Activated CD4-positive, CD25-positive, alpha-beta regulatory T cell treated with anti-CD3 and anti-CD28 coated beads, Interleukin-2, amount 50 U/mL, for 24 hours (primary cell): ENCODE measurements around the gene SLC24A2.
"Not testable (repeated sequence)": the region's sequence is repeated elsewhere in the genome, so short reads cannot be mapped to it uniquely, and the experiment has no call there.

Experiments
- ATAC-seq, 2 donors: fragments of 150-1000 bp; cut with Tn5 transposase; one replicate each; pipeline ENCODE4 v1.10.0; 2021; ENCODE audit warnings: mild to moderate bottlenecking in 1 of 2, moderate library complexity in 1 of 2

SLC24A2 gene

DNA sequence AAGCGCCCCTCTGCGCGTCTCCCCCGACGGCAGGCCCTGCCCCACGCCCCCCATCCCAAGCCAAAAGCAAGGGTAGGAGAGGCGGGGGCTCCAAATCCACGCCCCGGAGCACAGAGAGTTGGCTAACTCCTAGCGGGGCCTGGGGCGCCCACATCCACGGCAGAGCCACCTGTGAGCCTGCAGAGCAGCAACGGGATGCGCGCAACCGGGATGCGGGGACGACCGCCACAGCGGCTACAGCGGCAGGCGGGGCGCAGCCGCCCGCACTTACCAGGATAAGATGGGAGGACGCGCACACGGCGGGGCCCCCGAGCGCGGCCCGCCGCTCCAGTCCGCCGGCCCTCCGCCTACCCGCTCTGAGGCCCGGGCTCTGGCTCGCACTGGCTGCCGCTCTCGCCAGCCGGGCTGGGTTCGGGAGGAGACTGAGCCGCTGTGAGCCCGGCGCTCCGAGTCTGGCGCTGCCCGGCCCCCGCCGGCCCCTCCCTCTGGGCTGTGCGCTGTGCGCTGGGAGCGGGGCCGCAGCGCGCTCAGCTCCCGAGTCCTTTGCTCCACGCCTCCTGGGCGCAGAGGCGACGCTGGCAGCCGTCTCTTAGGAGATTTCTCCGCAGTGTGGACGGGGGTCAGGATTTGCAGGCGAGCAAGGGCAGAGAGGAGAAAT is at the start of gene SLC24A2:
Gene SLC24A2 (minus strand): TSS at position 424 of the 658 bp plus-strand sequence.
- no peak for ATAC-seq

DNA sequence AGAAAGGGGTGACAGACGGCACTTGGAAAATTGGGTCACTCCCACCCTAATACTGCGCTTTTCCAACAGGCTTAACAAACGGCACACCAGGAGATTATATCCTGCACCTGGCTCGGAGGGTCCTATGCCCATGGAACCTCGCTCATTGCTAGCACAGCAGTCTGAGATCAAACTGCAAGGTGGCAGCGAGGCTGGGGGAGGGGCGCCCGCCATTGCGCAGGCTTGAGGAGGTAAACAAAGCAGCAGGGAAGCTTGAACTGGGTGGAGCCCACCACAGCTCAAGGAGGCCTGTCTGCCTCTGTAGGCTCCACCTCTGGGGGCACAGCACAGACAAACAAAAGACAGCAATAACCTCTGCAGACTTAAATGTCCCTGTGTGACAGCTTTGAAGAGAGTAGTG is 44.5 kb upstream of the SLC24A2 start:
- ATAC-seq, result not testable (repeated sequence)

DNA sequence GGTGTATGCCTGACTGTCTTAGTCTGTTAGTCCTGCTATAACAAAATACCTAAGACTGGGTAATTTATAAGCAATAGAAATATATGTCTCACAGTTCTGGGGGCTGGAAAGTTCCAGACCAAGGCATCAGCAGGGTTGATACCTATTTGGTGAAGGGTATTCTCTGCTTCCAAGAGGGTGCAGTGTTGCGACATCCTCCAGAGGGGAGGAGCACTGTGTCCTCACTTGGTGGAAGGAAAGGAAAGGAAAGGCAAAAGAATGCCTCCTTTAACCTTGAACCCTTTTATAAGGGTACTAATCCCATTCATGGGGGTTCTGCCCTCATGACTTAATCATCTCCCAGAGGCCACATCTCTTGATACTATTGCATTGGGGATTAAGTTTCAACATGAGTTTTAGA is 42.0 kb upstream of the SLC24A2 start:
- no peak for ATAC-seq

DNA sequence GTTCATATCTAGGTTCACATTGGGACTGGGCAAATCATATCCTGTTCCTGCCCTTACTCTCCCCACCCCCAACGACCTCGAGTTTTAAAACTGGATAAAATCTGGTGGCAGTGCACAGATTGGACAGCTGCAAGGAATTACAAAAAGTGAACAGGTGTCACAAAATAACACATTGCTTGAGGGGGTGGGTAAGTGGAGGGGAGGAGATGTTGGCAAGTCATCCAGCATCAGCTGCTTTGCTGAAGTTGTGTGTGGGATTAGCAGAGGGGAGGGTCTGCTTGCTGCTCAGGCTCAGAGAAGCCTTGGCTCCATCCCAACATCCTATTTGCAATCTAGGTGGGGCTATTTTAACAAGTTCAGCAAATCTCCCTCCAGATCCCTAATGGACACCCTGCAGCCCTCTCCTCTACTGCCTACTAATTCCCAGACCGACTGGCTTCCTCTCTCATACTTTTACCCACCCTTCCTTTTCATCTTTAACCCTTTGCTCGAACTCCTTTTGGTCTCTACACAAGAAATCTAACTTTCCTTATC is 39.8 kb upstream of the SLC24A2 start:
- no peak for ATAC-seq

DNA sequence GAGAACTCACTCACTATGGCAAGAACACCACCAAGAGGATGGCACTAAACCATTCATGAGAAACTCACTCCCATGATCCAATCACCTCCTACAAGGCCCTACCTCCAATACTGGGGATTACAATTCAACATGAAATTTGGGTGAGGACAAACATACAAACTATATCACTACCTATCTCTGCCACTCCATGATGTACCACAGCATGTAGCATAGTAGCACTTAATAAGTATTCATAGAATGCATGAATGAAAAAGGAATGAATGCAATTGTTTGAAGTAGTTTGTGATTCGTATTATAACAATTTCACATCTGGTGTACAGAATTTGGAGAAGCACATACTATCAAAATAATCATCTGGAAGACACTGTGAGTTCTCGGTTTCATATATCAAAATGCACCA is 27.9 kb upstream of the SLC24A2 start:
- no peak for ATAC-seq

DNA sequence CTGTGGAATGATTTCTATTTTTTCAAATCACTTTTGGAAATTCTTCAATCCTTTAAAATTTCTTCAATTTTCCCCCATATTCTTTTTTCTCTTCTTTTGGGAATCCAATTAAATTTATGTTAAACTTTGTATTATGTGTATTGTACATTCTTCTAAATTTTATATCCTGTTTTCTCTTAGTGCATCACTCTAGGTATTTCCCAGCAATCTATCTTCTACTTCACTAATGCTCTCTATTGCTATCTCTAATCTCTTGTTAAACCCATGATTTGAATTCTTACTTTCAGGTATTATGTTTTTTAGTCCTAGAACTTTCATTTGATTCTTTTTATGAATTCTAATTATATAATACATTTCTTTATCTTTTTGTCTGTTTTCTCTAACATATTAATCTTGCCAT is 23.4 kb upstream of the SLC24A2 start:
- ATAC-seq, result no peak

DNA sequence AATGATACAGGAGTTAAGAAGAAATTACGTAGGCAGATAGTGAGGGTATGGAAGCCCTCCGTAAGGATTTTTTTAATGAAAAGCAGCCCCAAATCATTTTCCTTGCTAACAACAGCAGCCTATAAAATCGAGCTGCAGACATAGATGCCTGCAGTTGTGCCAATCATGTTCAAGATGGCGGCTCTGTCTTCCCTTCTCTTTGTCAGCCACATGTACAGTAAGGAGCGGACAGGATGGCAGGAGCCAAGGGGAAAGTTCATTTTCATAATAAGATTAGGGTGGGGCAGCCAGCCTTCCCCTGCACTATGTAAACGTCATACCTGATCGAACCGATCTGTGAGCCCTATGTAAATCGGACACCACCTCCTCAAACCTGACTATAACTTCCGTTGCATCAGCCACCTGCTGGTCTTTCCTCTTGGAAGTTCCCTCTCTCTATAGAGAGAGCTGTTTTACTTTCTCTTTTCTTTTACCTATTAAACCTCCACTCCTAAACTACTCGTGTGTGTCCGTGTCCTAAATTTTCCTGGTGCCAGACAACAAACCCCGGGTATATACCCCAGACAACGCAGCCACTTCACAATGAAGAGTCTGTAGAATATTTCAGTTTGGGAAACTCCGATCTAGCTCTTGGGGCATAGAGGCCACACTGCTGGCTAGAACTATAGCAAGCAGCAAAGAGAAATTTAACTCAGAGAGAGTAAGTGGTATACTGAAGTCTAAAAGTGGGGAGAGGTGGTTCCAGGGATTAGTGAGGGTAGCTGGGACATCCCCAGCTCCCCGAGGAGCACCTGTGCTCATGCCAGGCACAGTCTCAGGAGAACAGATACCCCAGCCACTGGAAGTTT is 20.8 kb upstream of the SLC24A2 start:
- ATAC-seq, result no peak

DNA sequence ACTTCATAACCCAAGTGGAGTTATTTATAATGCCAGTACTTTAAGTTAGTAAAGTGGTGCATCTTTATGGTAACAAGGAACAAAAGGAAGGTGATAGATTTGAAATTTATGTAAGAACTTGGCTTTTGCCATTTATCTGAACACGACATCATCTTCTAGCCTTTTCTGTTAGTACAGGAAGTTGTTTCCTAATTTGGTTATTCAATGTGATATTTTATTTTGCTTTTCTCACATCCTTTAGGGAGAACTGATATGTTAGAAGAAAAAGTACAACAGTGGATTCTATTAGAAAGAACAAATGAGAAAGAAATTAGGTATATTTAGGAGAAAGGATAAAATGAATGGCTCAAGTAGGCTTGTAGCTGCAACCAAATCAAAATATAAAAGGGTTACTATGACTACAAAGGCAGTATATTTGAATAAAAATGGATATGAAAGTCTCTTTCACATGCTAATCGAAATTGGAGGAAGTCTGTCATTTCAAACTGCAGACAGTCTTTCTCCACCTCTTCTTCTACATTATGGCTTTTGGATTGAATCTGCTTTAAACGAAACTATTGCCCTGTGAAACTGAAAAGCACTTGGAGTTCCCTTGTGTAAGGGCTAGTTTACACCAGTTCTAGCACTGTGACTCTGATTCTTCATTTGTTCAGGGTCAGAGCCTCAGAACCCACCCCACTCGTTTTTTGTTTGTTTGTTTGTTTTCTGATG is 18.5 kb upstream of the SLC24A2 start:
- ATAC-seq, result no peak

DNA sequence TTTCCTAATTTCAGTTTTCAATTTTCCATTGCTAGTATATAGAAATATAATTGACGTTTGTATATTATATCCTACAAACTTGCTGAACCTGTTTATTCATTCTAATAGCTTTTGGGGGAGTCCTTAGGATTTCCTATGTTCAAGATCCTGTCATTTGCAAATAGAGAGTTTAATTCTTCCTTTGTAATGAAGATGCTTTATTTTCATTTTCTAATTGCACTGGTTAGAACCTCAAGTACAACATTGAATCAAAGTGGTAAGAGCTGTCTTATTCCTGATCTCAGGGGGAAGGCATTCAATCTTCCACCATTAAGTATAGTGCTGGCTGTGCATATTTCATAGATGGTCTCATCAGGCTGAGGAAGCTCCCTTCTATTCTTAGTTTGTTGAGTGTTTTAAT is 15.6 kb upstream of the SLC24A2 start:
- ATAC-seq, result no peak

DNA sequence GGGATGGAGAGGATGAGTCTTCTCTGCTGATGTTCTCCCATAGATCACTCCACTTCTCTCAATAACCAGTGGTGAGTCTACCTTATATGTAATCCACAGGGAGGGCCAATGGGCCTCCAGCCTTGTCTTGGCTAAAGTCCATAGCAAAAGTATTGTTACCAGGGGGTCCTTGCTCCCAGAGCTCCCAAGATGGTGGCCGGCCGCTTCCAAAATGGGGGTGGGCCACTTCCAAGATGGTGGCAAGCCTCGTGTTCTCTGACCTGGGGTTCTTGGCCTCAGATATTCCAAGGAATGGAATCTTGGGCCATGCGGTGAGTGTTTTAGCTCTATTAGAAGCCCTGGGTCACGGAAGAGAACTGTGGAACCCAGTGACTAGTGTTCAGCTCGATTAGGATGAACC is 12.0 kb upstream of the SLC24A2 start:
- no peak for ATAC-seq

DNA sequence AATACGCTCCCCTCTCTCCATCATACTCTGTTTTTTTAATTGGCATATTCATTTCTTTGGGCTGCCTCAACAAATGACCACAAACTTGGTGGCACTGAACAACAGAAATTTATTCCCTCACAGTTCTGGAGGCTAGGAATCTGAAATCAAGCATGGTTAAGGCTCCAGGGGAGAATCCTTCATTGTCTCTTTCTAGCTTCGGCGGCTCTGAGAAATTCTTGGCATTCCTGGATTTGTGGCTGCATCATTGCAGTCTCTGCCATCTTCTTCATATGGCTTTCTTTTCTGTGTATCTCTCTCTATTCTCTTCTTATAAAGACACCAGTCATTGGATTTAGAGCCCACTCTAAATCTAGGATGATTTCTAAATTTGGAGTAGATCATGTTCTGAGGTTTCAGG is 10.9 kb upstream of the SLC24A2 start:
- ATAC-seq, result no peak

DNA sequence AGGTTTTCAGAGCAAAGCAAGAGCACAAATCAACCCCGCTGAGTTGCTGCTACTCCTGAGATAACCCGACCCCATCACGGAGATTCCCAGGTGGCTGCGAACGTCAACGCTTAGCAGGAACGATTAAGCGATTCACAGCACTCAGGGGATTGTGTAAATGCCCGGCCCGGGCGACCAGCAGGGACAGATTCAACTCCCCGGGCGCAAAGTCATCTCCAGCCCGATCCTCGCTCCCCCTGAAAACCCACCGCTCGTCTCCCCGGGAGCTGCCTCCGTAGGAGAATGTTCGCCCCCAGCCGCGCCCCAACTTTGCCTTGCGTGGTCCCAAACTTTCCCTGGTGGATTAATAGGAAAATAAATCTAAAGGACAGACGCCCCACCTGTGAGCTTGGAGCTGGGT is 685 bp downstream of the SLC24A2 start:
- no peak for ATAC-seq

DNA sequence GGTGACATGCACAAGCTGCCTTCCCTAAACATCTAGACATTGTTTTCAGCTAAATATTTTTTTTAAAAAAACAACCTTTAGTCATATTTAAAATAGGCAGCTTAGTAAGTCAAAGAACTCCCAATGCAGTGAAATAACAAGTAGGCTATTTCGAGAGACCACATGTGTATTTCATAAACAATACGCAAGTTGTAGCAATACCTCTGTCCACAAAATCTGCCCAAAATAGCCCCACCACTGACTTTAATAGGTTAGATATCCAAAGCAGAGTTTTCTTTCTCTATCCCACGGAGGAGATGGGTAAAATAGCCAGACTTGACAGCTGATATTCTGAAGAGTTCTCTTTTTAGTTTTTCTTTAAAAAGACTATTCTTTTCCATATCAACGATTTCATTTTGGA is 1.2 kb downstream of the SLC24A2 start:
- ATAC-seq, result no peak

DNA sequence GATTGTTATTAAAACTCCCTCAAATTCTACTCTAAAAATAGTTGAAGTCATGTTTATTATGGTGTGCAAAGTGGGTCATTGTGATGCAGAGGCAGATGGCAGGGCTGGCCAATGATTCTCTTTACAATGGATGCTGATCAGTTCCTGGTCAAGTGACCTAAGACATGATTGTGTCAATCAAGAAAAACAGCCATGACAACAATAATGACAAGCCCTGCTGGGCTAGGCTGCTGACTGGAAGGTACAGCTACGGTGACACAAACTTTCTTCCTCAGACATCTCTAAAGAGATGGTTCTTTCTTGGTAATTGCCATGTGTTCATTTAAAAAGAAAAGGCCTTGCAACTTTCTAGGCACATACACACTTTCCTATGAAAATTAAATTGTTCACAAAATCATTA is 3.6 kb downstream of the SLC24A2 start:
- no peak for ATAC-seq

DNA sequence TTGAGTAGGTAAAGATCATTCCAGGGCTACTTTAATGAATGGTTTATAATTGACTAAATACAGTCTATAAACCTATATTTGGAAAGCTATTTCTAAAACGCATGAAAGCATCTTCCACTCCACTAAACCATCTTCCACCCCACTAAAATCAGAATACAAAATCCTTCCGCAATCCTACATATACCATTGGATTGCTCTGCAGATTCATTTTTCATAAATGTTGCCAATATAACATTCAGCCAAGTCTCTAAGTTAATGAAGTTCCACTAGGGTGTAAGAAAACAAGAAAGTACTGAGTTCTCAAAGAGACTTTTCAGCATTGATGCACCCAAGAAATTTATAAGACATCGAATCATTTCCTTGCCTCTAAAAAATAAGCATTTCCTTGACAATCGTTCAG is 4.7 kb downstream of the SLC24A2 start:
- ATAC-seq, result no peak

DNA sequence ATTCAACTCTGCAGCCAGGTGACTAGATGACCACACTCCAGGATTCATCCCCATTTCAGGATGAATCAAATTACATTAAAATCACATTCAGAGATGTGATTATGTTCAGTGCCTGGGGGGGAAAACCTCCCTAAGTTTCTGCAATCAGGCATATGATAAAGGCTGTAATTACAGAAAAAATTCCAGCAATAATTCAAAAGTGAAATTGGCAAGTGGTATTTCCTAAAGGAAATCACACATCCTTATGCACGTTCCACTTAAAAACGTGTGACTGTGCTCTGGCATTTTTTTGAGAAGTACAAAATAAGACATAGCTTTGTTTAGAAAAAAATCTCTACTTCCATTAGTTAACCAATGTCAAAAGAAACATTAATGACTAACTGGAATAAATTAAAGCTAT is 5.3 kb downstream of the SLC24A2 start:
- no peak for ATAC-seq

DNA sequence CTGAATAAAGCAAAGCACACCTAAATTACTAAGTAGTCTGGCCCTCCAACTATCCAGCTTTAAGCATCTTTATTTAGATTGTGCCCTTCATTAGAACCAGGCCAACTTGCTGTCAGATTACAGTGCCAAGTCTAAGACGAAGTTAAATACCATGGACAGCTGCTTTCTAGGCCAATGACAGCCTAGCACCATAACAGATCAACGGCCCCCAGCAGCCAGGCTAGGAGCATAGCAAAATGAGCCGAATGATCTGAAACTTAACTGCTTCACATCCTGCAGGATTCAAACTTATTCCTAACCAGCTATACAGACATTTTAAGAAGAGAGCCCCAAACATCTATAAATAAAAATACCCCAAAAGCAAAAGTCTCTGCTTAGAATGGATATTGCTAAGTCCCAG is 6.8 kb downstream of the SLC24A2 start:
- no peak for ATAC-seq

DNA sequence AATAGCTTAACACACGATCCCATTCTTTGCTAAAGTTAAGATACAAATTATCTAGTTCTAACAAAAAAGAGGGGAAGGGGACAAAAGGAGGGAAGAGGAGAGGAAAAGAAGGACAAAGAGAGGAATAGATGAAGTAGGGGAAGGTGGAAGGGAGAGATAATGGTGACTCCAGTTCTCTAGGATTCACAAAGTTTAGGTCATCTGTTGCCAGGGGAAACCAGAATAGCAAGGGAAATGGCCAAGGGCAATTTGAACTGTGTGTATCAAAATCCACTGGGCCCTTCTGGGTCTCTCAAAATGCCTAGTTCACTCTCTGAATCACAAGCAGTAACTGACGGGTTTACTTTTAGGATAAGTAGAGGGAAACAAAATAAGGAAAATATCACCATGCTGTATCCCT is 7.6 kb downstream of the SLC24A2 start:
- no peak for ATAC-seq

DNA sequence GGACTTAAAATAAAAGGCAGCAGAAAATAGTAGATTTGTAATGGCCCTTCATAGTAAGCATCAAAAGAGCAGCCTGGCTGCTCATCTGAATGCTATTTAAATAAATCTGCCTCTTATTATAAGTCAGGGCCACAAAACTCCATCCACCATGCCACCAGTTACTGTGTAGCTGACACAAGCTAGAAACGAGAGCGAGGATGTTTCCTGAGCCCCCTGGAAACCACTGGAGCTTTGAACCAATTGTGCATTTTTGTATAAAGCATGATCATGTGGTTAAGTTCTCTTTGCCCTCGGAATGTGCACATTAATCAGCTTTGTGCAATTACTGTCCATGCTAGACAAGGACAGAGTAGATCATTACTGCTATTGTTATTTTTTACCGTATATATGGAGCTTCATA is 17.4 kb downstream of the SLC24A2 start:
- no peak for ATAC-seq

DNA sequence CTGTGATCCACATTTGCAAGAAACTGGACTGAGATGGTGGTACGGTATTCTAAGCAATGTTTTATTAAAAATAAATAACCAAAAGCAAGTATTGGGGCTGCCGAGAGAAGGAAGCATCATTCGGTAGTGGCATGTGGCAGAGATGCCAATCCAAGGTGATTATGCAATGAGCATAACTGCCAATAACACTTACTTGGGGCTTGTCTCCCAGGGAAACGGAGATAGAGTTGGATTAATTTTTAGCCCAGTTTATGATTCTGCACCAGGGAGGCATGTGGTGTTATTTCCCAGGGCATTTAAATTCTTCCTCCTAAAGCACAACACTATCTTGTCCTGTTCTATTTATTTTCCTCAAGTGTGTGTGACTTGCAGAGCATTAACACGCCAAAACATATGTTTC is 17.9 kb downstream of the SLC24A2 start:
- no peak for ATAC-seq

DNA sequence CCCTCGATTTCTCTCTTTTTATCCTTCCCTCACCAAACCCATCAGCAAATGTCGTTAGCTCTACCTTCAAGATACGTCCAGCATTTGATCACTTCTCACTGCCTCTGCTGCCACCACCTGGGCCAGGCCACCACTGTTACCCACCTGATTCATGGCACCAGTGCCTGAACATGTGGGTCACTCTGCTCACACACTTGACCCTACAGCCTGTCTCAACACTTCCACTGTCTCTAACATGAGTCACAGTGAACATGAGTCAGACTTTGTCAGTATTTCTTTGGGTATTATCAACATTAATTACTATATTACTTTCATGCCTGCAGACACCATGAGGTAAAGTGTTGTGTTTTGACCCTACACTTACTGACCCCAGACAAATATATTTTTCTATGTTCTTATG is 19.6 kb downstream of the SLC24A2 start:
- ATAC-seq, result no peak

DNA sequence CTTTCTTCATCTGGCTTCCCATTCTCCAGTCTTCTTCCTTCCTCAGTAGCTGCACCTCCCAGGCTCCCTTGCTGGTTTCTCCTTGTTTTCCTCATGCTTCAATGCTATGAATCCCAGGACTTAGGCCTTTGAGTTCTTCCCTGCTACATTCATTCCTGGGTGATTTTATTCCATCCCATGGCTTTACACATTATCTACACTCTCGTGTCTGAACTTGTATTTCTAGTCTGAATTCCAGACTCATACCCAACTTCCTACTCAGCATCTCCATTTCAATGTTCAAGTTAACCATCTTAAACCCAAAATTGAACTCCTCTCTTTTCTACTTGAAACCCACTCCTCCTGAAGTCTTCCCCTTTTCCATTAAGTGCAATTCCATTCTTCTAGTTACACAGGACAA is 20.0 kb downstream of the SLC24A2 start:
- no peak for ATAC-seq

DNA sequence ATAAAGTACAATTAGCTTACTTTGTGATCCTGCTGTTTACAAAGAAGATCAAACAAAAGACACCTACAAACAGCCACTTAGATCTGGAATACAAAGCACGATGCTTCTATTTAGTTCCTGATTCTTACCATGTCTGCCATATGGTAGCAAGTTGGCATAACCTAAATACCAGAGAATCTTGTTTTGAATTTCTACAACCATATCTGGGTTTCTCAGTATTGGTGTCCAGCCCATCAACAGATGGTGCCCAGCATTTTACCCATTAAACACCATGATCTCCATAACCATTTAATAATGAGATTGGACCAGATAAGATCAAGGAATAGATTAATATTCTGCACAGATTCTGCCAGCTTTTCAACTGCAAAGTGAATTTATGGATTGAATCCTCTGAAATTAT is 29.8 kb downstream of the SLC24A2 start:
- ATAC-seq, result no peak

DNA sequence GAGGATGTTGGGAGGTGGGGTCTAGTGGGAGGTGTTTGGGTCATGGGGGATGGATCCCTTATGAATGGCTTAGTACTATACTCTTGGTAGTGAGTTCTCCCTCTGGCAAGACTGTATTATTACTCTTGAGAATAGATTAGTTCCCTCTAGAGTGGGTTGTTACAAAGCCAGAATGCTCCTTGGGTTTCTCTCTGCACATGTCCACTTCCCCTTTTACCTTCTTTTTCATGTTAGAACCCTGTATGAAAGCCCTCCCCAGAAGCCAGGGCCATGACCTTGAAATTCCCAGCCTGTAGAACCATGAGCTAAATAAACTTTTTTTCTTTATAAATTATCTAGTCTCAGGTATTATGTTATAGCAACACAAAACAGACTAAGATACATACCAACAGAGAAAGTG is 31.1 kb downstream of the SLC24A2 start:
- ATAC-seq, result no peak
